Esophagus (tissue), 2 donors: Measurements from ENCODE around the gene FAM81A. TPM values are rescaled to one million over a fixed set of nuclear protein-coding genes. Genes with fewer than 3 reads are reported as not detected.
"Not testable (repeated sequence)": the region's sequence is repeated elsewhere in the genome, so short reads cannot be mapped to it uniquely, and the experiment has no call there.

ENCODE experiments used
- H3K27ac ChIP-seq, 2 donors: one replicate each; pipeline ENCODE4 v1.5.1; 2013; ENCODE audit warnings: low read depth in 2 of 2, mild to moderate bottlenecking in 2 of 2, inconsistent platforms in 1 of 2, low read length in 1 of 2, moderate library complexity in 1 of 2
- H3K27me3 ChIP-seq, 2 donors: one replicate each; pipeline ENCODE4 v1.6.1; 2013; ENCODE audit warnings: low read length in 2 of 2, control low read depth in 1 of 2, mild to moderate bottlenecking in 1 of 2; ENCODE audit not compliant: insufficient read depth in 2 of 2, control insufficient read depth in 1 of 2
- H3K36me3 ChIP-seq, 2 donors: one replicate each; pipeline ENCODE4 v1.6.1; 2013; ENCODE audit warnings: low read length in 1 of 2; ENCODE audit not compliant: control insufficient read depth in 2 of 2, insufficient read depth in 2 of 2
- H3K4me1 ChIP-seq, 2 donors: one replicate each; pipeline ENCODE4 v1.6.1; 2013; ENCODE audit warnings: low read length in 1 of 2; ENCODE audit not compliant: control insufficient read depth in 2 of 2, insufficient read depth in 2 of 2
- H3K4me3 ChIP-seq, 2 donors: one replicate each; pipeline ENCODE4 v1.5.1; 2013; ENCODE audit warnings: low read length in 2 of 2, mild to moderate bottlenecking in 2 of 2, low read depth in 1 of 2, moderate library complexity in 1 of 2
- H3K9me3 ChIP-seq, 2 donors: one replicate each; pipeline ENCODE4 v1.6.1; 2013; ENCODE audit warnings: mild to moderate bottlenecking in 2 of 2, low read depth in 1 of 2, low read length in 1 of 2, moderate library complexity in 1 of 2; ENCODE audit not compliant: control insufficient read depth in 2 of 2, insufficient read depth in 1 of 2
- WGBS, 2 donors: extraction: QIAGEN DNeasy Blood & Tissue Kit; methylation state at CpG; one replicate each; pipeline ENCODE4 v1.1.7; 2013; 5-methylcytosine and 5-hydroxymethylcytosine counted together
- polyA plus RNA-seq, 2 donors: library from polyadenylated mRNA; stranded (reverse); fragments of 200-250 nt; gene quantifications; one replicate each; pipeline ENCODE4 v1.2.3, GENCODE V29; 2013
- donor health status: healthy with polysubstance abuse.
- donor health status: Bipolar disorder and iron deficiency.

The FAM81A gene
- polyA plus RNA-seq, 2 donors: 0.12 to 0.38 TPM

GRCh38 chr15:59401051-59401823 lies 36.7 kb upstream of the FAM81A start:
- not testable (repeated sequence) for H3K4me3 ChIP-seq, H3K36me3 ChIP-seq, H3K27me3 ChIP-seq, H3K27ac ChIP-seq, H3K4me1 ChIP-seq, H3K9me3 ChIP-seq
- 81 to 87% methylated on average over 10 of the region's 10 CpGs for WGBS, 2 donors

- Histone ChIP-seq H3K9me3 (no peaks in the 10 kb centered on the region), H3K27me3 (no peaks in the 10 kb centered on the region), H3K36me3 (no peaks in the 10 kb centered on the region), H3K4me1 (peaks cover 0 to 3% of the 10 kb centered on the region in 2 donors), H3K27ac (no peak overlapping the region), H3K4me3 (no peak overlapping the region)
- 65 to 77% methylated on average over 15 of the region's 15 CpGs for WGBS, 2 donors
Measured at GRCh38 chr15:59401824-59402569, 36.0 kb upstream of the FAM81A start.

GRCh38 chr15:59405079-59405478 lies 32.9 kb upstream of the FAM81A start:
- 74 to 79% methylated on average over 7 of the region's 7 CpGs for WGBS, 2 donors
- Histone ChIP-seq H3K4me3 (no peak overlapping the region), H3K27ac (no peak overlapping the region), H3K27me3 (no peaks in the 10 kb centered on the region), H3K4me1 (peaks cover 0 to under 1% of the 10 kb centered on the region in 2 donors), H3K9me3 (no peaks in the 10 kb centered on the region), H3K36me3 (no peaks in the 10 kb centered on the region)

GRCh38 chr15:59406446-59406845 lies 31.5 kb upstream of the FAM81A start:
- H3K9me3 ChIP-seq: no peaks in the 10 kb centered on the region
- H3K27me3 ChIP-seq: no peaks in the 10 kb centered on the region
- no peaks in the 10 kb centered on the region for H3K4me1 ChIP-seq
- no peaks in the 10 kb centered on the region for H3K36me3 ChIP-seq
- 57 to 64% methylated on average over 3 of the region's 3 CpGs for WGBS, 2 donors
- no peak overlapping the region for H3K27ac ChIP-seq
- no peak overlapping the region for H3K4me3 ChIP-seq

- no peaks in the 10 kb centered on the region for H3K9me3 ChIP-seq
- whole genome bisulfite sequencing, 2 donors: 74 to 82% methylated on average over 5 of the region's 5 CpGs
- no peaks in the 10 kb centered on the region for H3K36me3 ChIP-seq
- H3K27ac ChIP-seq: no peak overlapping the region
- H3K4me1 ChIP-seq: no peaks in the 10 kb centered on the region
- H3K27me3 ChIP-seq: no peaks in the 10 kb centered on the region
- H3K4me3 ChIP-seq: no peak overlapping the region
Measured at GRCh38 chr15:59407946-59408345, 30.0 kb upstream of the FAM81A start.

- Histone ChIP-seq H3K27me3 (no peaks in the 10 kb centered on the region), H3K27ac (no peak overlapping the region), H3K36me3 (no peaks in the 10 kb centered on the region), H3K9me3 (no peaks in the 10 kb centered on the region), H3K4me1 (no peaks in the 10 kb centered on the region), H3K4me3 (no peak overlapping the region)
- WGBS, 2 donors: 14 to 20% methylated on average over 2 of the region's 2 CpGs
Measured at GRCh38 chr15:59410391-59410896, 27.5 kb upstream of the FAM81A start.

GRCh38 chr15:59413577-59413976 lies 24.4 kb upstream of the FAM81A start:
- Histone ChIP-seq H3K36me3 (no peaks in the 10 kb centered on the region), H3K27me3 (no peaks in the 10 kb centered on the region), H3K4me1 (no peaks in the 10 kb centered on the region), H3K27ac (no peak overlapping the region), H3K4me3 (no peak overlapping the region), H3K9me3 (no peaks in the 10 kb centered on the region)
- WGBS, 2 donors: 64 to 72% methylated on average over 2 of the region's 2 CpGs

- H3K4me3 ChIP-seq: no peak overlapping the region
- H3K4me1 ChIP-seq: no peaks in the 10 kb centered on the region
- H3K36me3 ChIP-seq: no peaks in the 10 kb centered on the region
- no peaks in the 10 kb centered on the region for H3K9me3 ChIP-seq
- no peak overlapping the region for H3K27ac ChIP-seq
- WGBS, 2 donors: 70 to 72% methylated on average over 4 of the region's 4 CpGs
- H3K27me3 ChIP-seq: no peaks in the 10 kb centered on the region
Measured at GRCh38 chr15:59416816-59417215, 21.2 kb upstream of the FAM81A start.

- 68 to 74% methylated on average over 1 of the region's 1 CpG for WGBS, 2 donors
Measured at GRCh38 chr15:59419170-59419569, 18.8 kb upstream of the FAM81A start.

More at GRCh38 chr15:59419170-59419569, 18.8 kb upstream of the FAM81A start:
- H3K36me3 ChIP-seq: no peaks in the 10 kb centered on the region
- H3K4me1 ChIP-seq: no peaks in the 10 kb centered on the region
- H3K9me3 ChIP-seq: no peaks in the 10 kb centered on the region
- H3K27ac ChIP-seq: no peak overlapping the region
- H3K4me3 ChIP-seq: no peak overlapping the region
- H3K27me3 ChIP-seq: no peaks in the 10 kb centered on the region
